ENCODE data around the gene CCP110.

GRCh38 chr16:19525385-19525723, 1.6 kb downstream of the CCP110 start:
- TF ChIP-seq, protein P1, sequence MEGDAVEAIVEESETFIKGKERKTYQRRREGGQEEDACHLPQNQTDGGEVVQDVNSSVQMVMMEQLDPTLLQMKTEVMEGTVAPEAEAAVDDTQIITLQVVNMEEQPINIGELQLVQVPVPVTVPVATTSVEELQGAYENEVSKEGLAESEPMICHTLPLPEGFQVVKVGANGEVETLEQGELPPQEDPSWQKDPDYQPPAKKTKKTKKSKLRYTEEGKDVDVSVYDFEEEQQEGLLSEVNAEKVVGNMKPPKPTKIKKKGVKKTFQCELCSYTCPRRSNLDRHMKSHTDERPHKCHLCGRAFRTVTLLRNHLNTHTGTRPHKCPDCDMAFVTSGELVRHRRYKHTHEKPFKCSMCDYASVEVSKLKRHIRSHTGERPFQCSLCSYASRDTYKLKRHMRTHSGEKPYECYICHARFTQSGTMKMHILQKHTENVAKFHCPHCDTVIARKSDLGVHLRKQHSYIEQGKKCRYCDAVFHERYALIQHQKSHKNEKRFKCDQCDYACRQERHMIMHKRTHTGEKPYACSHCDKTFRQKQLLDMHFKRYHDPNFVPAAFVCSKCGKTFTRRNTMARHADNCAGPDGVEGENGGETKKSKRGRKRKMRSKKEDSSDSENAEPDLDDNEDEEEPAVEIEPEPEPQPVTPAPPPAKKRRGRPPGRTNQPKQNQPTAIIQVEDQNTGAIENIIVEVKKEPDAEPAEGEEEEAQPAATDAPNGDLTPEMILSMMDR (IDR thresholded peaks at IDR 0.05): no peak
- no peak for TF ChIP-seq POLR2AphosphoS5 (IDR thresholded peaks at IDR 0.05)

Measured in stomach (tissue), 4 donors.